ENCODE results near the gene HIBCH.

DNA sequence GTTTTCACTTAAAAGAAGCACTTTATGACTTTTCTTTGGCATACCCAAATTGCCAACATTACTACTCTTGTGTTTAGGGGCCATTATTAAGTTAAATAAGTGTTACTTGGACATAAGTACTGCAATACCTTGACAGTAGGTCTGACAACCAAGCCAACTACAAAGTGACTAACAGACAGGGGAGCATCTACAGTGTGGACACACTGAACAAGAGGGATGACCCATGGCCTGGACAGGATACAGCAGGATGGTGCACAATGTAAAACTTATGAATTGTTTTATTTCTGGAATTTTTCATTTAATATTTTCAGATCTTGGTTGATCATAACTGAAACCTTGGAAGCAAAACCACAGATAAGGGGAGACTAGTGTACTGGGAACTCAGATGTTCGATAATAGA lies 19.8 kb upstream of the HIBCH start:
- TF ChIP-seq, protein P1, sequence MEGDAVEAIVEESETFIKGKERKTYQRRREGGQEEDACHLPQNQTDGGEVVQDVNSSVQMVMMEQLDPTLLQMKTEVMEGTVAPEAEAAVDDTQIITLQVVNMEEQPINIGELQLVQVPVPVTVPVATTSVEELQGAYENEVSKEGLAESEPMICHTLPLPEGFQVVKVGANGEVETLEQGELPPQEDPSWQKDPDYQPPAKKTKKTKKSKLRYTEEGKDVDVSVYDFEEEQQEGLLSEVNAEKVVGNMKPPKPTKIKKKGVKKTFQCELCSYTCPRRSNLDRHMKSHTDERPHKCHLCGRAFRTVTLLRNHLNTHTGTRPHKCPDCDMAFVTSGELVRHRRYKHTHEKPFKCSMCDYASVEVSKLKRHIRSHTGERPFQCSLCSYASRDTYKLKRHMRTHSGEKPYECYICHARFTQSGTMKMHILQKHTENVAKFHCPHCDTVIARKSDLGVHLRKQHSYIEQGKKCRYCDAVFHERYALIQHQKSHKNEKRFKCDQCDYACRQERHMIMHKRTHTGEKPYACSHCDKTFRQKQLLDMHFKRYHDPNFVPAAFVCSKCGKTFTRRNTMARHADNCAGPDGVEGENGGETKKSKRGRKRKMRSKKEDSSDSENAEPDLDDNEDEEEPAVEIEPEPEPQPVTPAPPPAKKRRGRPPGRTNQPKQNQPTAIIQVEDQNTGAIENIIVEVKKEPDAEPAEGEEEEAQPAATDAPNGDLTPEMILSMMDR (IDR thresholded peaks at IDR 0.05), result no peak
- no peak for TF ChIP-seq ZFX (IDR thresholded peaks at IDR 0.05; ENCODE audit: borderline replicate concordance)
